A549 (cell line): ENCODE results near the gene MYLK4.

ENCODE experiments used
- CBX2 ChIP-seq: fragments of 200-600 bp; sonication (generic); IDR thresholded peaks from 2 replicates; pipeline ENCODE4 v1.6.1; 2016; ENCODE audit warnings: low read depth, mild to moderate bottlenecking, borderline replicate concordance
- CTCF ChIP-seq: fragments of >200 bp; sonication (Bioruptor Twin); formaldehyde crosslinking; IDR thresholded peaks from 3 replicates; pipeline ENCODE4 v1.5.1; 2016
- HDAC2 ChIP-seq: fragments of 200-600 bp; sonication (generic); IDR thresholded peaks from 2 replicates; pipeline ENCODE4 v1.6.1; 2016
- POLR2A ChIP-seq: IDR thresholded peaks from 2 replicates; pipeline ENCODE4 v1.6.1; 2012; ENCODE audit warnings: mild to moderate bottlenecking, low read length
- RARB ChIP-seq: fragments of 250-450 bp; sonication (Bioruptor Pico); IDR thresholded peaks from 2 replicates; pipeline ENCODE4 v1.8.0; 2021; ENCODE audit warnings: mild to moderate bottlenecking, moderate library complexity
- USF2 ChIP-seq: fragments of 450-650 bp; IDR thresholded peaks from 2 replicates; pipeline ENCODE4 v1.6.1; 2014; ENCODE audit warnings: antibody characterized with exemption

- no peak for TF ChIP-seq CTCF
- TF ChIP-seq USF2 = no peak
- TF ChIP-seq POLR2A = no peak
- TF ChIP-seq CBX2 = no peak
- no peak for TF ChIP-seq RARB (CRISPR knock-in tag)
- no peak for TF ChIP-seq HDAC2
These were observed 117.6 kb downstream of the MYLK4 start for GRCh38 chr6:2632976-2633584.
